NCI-H524 (cell line): ENCODE results near the gene FRMD4A.

Experiments
- DNase-seq, 2 experiments: peaks; one replicate each; lab custom pipeline; 2025; lab: John Stamatoyannopoulos, UW

FRMD4A gene

GRCh38 chr10:13674645-13675588, 655.8 kb downstream of the FRMD4A start:
- DNase-seq: no peak

DNA sequence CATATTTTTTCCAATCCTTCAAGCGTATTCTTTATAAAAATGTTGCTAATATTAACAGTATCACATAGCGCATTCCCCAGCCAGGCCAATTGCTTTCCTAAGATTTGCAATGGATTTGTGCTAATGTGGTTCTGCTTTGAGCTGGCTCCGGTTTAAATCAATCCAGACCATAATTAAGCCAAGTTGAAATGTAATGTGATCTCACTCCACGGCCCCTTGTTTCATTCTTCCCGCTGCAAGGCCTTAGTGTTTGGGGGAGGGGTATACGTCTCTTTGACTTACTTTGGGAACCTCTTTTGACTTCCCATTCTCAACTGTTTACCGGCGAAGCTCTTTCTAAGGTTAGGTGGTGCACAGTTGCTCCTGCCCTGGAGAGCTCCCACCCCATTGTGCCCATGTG, 657.6 kb downstream of the FRMD4A start:
- peak; percentile 3 to 64 for DNase-seq

DNA sequence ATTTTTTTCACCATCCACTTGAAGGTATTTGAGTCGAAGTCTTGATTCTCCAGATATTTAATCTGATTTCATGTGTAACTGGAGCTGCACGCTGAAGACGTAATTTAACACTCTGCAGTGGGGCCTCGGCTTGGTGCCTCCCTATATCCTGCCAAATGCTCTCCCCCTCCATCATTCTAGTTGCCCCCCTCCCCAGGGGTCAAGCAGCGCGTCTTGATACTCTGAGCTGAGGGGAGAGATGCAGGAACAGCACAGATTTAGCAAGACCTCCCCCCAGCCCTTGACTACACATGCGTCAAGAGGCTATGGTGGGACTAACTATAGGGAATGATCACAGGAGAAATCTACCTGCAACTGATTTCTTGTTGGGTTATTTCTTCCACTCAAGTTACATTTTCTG, 658.2 kb downstream of the FRMD4A start:
- DNase-seq: peak; percentile 58 to 87

GRCh38 chr10:13671904-13672303, 658.8 kb downstream of the FRMD4A start:
- DNase-seq: no peak

- DNase-seq: no peak
These were observed 660.4 kb downstream of the FRMD4A start for GRCh38 chr10:13670311-13670710.

- no peak for DNase-seq
These were observed 660.8 kb downstream of the FRMD4A start for GRCh38 chr10:13669901-13670300.

DNA sequence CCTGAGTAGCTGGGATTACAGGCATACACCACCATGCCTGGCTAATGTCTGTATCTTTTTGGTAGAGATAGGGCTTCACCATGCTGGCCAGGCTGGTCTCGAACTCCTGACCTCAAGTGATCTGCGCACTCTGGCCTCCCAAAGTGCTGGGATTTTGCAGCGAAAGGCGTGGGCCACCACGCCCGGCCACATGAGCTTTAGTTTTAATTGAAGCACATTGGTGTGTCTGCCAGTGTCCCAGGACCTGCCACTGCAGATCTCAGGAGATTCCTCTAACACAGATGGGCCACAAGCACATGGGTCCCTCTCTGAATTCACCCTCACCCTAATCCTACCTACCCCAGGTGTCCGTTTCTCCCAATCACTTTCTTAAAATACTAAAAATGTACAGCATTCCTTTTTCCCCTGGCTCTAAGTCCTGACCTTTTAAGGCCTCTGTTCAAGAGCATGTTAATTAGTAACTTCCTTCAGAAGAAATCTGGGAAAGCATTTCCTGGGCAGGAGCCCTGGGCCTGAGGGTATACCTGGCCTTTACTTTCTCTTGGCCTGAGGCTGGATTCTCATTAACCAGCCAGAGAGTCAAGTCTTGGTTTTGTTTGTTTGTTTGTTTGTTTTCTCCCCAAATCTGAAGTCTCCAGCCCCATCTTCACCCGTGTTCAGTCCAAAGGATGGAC, 661.4 kb downstream of the FRMD4A start:
- no peak for DNase-seq

DNA sequence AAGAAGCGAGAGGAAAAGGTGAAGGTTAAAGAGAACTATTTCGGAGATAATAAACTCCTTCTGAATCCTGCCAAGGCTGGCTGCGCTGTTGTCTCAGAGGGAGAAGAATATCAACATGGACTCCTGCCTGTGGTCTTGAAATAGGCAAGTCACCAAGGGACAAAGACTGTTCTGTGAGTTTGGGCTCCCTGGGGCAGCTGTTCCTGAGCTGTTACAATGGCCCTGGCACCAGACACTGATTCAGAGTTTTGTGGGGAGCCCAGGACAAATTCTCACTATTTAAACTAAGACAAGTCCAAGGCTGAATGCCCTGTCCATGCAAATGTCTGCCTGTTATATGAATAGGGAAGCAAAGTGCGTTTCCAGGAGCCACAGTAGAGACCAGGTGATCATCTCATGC, 662.6 kb downstream of the FRMD4A start:
- DNase-seq: no peak

DNA sequence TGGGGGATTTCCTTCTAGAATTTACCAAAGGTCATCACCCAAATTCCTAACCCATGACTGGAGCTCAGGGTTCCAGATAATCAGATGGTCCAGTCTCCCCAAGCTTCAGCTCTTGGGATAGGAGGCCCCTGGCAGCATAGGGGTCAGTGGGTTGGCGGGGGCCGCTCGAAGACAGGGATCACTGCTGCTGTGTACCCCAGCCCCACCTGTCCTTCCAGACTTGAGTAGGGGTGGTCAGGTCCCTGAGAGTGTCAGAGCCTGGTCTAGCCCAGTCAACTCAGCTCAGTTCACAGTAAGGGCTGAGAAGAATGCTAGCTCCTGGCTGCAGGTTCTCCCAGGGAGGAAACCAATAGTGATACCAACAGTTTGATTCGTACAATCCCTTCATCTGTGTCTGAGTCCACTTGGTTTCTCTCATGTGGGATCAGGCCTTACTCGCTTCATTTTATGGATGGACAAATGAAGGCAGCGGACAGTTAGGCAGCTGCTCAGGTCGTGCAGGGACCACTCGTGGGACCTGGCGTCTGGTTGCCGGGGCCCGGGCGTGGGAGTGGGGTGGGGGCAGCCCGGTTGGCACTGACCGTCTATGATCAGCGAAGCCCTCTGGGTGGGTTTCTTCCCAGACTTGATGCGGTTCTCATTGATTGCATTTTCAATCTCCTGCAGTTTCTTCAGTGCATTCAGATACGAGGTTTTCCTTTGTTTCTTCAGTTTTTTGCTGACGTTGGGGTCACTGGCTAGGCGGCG, 665.0 kb downstream of the FRMD4A start:
- no peak for DNase-seq

DNA sequence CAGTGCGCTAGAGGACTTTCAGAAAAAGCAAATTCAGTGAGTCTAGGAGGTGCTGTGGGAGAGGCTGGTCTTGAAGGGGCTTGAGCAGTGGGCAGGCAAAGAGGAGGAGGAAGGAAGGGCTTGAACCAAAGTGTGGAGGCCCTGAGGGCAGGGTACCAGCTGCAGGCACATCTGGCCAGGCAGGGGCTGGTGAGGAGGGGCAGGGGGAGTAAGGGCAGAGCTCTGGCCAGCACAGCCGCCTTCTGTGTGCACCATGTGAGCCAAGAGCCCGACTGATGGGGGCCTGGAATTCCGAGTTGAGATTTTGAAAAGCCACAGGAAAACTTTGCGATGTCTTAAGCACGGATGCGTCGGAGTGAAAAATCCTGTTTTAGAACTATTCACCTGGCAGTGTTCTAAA, 669.5 kb downstream of the FRMD4A start:
- no peak for DNase-seq

GRCh38 chr10:13660551-13660920, 670.2 kb downstream of the FRMD4A start:
- DNase-seq: no peak

DNA sequence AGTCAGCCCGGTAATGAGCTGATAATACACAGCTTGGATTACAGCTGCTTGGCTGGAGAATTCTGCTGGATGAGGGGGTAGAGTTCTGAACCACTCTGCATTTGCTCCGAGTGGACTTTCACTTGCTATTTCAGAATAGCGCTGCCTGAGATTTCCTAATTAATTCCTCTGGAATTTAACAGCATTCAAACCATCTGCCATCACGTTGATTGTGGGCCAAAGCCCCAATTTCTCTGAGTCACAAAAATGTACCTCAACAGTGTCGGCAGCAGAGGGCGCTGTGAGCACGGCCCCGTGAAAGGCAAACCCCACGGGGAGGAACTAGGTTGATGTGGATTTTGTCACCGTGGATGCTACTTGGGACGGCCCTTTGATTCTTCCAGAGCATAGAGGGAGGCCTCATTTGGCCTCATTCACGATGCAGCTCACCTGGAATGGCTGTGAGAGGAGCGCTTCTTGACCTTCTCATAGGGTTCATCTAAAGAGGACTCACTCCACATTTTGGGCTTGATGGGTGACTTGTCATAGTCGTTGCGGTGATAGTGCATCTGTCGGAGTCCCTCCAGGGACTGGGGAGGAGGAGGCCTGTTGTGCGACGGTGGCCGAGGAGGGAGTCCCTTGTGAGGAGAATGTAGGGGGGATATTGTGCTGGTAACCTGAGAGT, 670.7 kb downstream of the FRMD4A start:
- peak; percentile 6 to 55 for DNase-seq

- no peak for DNase-seq
These were observed 671.6 kb downstream of the FRMD4A start for GRCh38 chr10:13658871-13659685.

DNA sequence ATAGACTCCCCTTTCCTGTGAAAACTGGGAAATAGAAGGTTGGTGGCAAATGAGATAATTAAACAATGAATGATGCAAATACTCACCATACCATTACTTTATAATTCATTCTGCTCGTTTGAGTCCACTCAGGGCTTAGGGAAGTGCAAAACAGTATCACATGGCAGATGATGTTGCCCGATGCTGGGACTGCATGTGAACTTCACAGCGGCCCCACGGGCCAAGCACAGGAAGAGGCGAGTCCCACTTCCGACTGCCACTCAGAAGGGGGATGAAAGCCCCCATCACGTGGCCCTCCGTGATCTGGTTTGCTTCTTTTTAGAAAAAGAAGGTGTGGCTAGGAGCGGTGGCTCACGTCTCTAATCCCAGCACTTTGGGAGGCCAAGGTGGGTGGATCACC, 672.5 kb downstream of the FRMD4A start:
- DNase-seq: no peak

GRCh38 chr10:13657101-13657680, 673.5 kb downstream of the FRMD4A start:
- DNase-seq: no peak

GRCh38 chr10:13656337-13657100, 674.2 kb downstream of the FRMD4A start:
- DNase-seq: no peak

DNA sequence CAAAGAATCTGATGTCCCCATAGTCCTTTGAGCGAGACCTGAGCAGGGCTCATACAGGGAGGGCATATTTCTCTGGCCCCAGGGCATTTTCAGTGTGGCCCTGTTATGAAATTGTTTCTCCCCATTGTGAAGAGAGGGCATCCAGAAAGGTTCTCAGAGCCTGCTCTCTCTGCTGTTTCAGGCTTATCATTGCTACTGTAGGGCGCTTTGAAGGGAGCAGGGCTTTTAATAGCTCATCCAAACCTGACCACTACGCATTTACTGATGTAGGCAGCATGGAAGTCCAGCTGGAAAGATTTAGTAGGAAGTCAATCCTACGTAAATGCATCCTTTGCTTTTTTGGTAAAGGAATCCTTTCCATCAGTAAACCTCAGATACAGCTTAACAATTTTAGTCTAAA, 675.9 kb downstream of the FRMD4A start:
- no peak for DNase-seq

DNA sequence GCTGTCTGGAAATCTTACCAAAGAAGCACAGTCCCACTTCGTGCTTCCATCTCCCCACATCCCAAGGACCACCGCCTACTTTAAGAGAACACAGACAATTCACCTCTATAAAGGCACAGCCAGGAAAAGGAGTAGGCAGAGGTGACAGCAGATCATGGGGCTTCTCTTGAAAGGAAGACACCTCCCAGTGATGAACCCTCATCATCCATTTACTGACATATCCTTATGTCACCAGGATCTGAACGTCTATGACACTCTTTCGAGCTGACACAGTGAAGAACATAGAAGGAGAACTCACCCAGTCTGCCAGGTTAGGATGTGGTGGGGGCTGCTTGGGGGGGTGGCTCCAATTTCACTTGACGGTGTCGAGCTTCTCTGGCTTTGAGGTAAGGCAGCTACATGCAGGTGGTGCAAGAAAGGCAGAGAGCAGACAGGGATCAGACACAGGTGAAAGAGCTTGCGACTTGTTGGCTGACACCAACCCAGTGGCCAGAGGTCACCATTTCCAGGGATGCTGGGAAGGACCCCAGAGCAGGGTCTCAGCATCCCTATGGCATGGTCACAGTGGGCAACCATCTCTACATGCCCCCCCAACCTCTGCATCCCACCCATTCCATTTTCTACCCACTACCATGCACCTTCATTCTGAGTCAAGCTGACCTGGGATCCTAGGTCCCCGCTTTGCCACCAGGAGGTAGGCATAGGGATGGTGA, 676.5 kb downstream of the FRMD4A start:
- no peak for DNase-seq

DNA sequence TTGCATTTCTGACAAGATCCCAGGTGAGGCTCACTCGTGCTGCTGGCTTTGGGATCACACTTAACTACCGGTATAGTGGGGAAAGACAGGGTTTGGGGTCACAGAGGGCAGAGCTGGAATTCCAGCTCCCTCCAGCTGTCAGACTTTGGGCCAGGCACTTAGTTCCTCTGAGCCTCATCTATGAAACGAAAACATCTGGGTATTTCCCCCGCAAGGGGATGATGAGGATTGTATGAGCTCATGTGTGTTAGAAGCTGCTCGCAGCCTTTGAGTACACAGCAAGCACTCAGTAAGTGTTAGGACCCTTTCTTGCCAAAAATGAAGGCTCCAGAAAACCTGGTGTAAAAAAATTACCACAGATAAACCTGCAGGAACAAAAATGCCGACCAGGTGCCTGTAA, 677.9 kb downstream of the FRMD4A start:
- DNase-seq: no peak
